Esophagus muscularis mucosa (tissue), 3 donors: ENCODE results near the gene FER.

ENCODE experiments used
- CTCF ChIP-seq, 3 experiments: fragments of 200-600 bp in 2 of 3; fragments of 450-650 bp in 1 of 3; sonication (generic) in 2 of 3; IDR thresholded peaks; one replicate each; pipeline ENCODE4 v1.5.1; 2017 to 2019; ENCODE audit warnings: antibody characterized with exemption in 3 of 3, mild to moderate bottlenecking in 2 of 3, moderate library complexity in 1 of 3
- POLR2A ChIP-seq: fragments of 450-650 bp; IDR thresholded peaks from one replicate; pipeline ENCODE4 v1.6.1; 2017; ENCODE audit warnings: antibody characterized with exemption, moderate library complexity, mild to moderate bottlenecking, low read depth
- POLR2AphosphoS5 ChIP-seq, 2 donors: sonication (generic); formaldehyde crosslinking; IDR thresholded peaks; one replicate each; pipeline ENCODE4 v1.6.1; 2017; ENCODE audit warnings: antibody characterized with exemption in 2 of 2

- TF ChIP-seq CTCF (IDR thresholded peaks at IDR 0.05) = no peak
- no peak for TF ChIP-seq POLR2AphosphoS5 (IDR thresholded peaks at IDR 0.05)
- no peak for TF ChIP-seq POLR2A
These were observed 498.7 kb downstream of the FER start for GRCh38 chr5:109246395-109246794.
